Activated B cell treated with CpG ODN at 0.5 μM for 24 hours (primary cell): Measurements from ENCODE around the gene SPARC. TPM values are rescaled to one million over a fixed set of nuclear protein-coding genes. Genes with fewer than 3 reads are reported as not detected.

Experiments used
- ATAC-seq: fragments of 200-7000 bp; cut with Tn5 transposase; one replicate; pipeline ENCODE4 v1.10.0; 2021; ENCODE audit warnings: low read depth, mild to moderate bottlenecking, moderate library complexity
- CTCF ChIA-PET: fragments of 350-600 bp; sonication (Branson Sonifier 250); formaldehyde crosslinking; loops from one replicate; lab custom pipeline; 2021; ENCODE audit warnings: antibody characterized with exemption; lab: Charles Lee
- POLR2A ChIA-PET: fragments of 350-600 bp; sonication (Branson Sonifier 250); formaldehyde crosslinking; loops from one replicate; lab custom pipeline; 2021; ENCODE audit warnings: antibody characterized with exemption; lab: Charles Lee
- DNase-seq: peaks from one replicate; pipeline ENCODE4 v3.0.0; 2022
- H3K27ac Mint-ChIP-seq: one replicate; pipeline ENCODE4 v1.8.0; 2020; ENCODE audit warnings: mixed read lengths
- H3K27me3 Mint-ChIP-seq: one replicate; pipeline ENCODE4 v1.8.0; 2021; ENCODE audit warnings: mixed read lengths
- H3K36me3 Mint-ChIP-seq: one replicate; pipeline ENCODE4 v1.8.0; 2021; ENCODE audit warnings: low read depth, mixed read lengths
- H3K4me1 Mint-ChIP-seq: one replicate; pipeline ENCODE4 v1.8.0; 2021; ENCODE audit warnings: mixed read lengths
- H3K4me3 Mint-ChIP-seq: one replicate; pipeline ENCODE4 v1.8.0; 2020; ENCODE audit warnings: mild to moderate bottlenecking, mixed read lengths
- H3K9me3 Mint-ChIP-seq: one replicate; pipeline ENCODE4 v1.8.0; 2020; ENCODE audit warnings: mixed read lengths
- CTCF ChIP-seq: fragments of 200-600 bp; IDR thresholded peaks from one replicate; pipeline ENCODE4 v1.8.0; 2022; ENCODE audit warnings: antibody characterized with exemption, mild to moderate bottlenecking
- intact Hi-C: fragments of 100-400 bp; cut with micrococcal nuclease; formaldehyde crosslinking; loops from one replicate; pipeline ENCODE4 v1.15.1; 2024
- total RNA-seq: library from RNA; stranded (reverse); gene quantifications from 2 replicates; pipeline ENCODE4 v1.2.3, GENCODE V29; 2022

Gene SPARC
- total RNA-seq, 1 donor from 2014 or later = not detected

GRCh38 chr5:151679421-151680155 lies 7.1 kb downstream of the SPARC start:
- H3K4me1 Mint-ChIP-seq = no peaks in the 10 kb centered on the region
- H3K27ac Mint-ChIP-seq = no peak overlapping the region
- TF ChIP-seq CTCF = no peak
- CTCF ChIA-PET = no interaction called here
- H3K4me3 Mint-ChIP-seq = no peak overlapping the region
- intact Hi-C loops = no loop called here
- no peaks in the 10 kb centered on the region for H3K36me3 Mint-ChIP-seq
- no peak for DNase-seq
- no peaks in the 10 kb centered on the region for H3K9me3 Mint-ChIP-seq
- POLR2A ChIA-PET = interaction anchor here (0.7 kb wide), 1 partner anchor 14 kb away, joined by 9 read pairs; no protein-coding TSS in a partner anchor
- H3K27me3 Mint-ChIP-seq = peaks cover 7% of the 10 kb centered on the region
- no peak for ATAC-seq

GRCh38 chr5:151678713-151679112 lies 8.0 kb downstream of the SPARC start:
- Mint-ChIP-seq H3K4me1 (no peaks in the 10 kb centered on the region), H3K4me3 (no peak overlapping the region), H3K27ac (no peak overlapping the region), H3K36me3 (no peaks in the 10 kb centered on the region), H3K9me3 (no peaks in the 10 kb centered on the region), H3K27me3 (peaks cover 7% of the 10 kb centered on the region)
- ATAC-seq (no peak), DNase-seq (no peak)
- POLR2A ChIA-PET = no interaction called here
- TF ChIP-seq CTCF = no peak
- CTCF ChIA-PET = no interaction called here
- intact Hi-C loops = no loop called here

GRCh38 chr5:151677776-151678545 lies 8.8 kb downstream of the SPARC start:
- intact Hi-C loops = no loop called here
- DNase-seq (no peak), ATAC-seq (no peak)
- no peak for TF ChIP-seq CTCF
- no peak overlapping the region for H3K27ac Mint-ChIP-seq
- H3K9me3 Mint-ChIP-seq = no peaks in the 10 kb centered on the region
- no peaks in the 10 kb centered on the region for H3K36me3 Mint-ChIP-seq
- CTCF ChIA-PET = no interaction called here
- POLR2A ChIA-PET = no interaction called here
- H3K27me3 Mint-ChIP-seq = peaks cover 7% of the 10 kb centered on the region
- no peak overlapping the region for H3K4me3 Mint-ChIP-seq
- no peaks in the 10 kb centered on the region for H3K4me1 Mint-ChIP-seq

- Mint-ChIP-seq H3K36me3 (no peaks in the 10 kb centered on the region), H3K4me1 (no peaks in the 10 kb centered on the region), H3K27me3 (peaks cover 7% of the 10 kb centered on the region), H3K4me3 (no peak overlapping the region), H3K27ac (no peak overlapping the region), H3K9me3 (no peaks in the 10 kb centered on the region)
- POLR2A ChIA-PET = no interaction called here
- DNase-seq (no peak), ATAC-seq (no peak)
- no peak for TF ChIP-seq CTCF
- intact Hi-C loops = no loop called here
- CTCF ChIA-PET = no interaction called here
Observed at GRCh38 chr5:151676719-151677118, 10.0 kb downstream of the SPARC start.

- Mint-ChIP-seq H3K36me3 (no peaks in the 10 kb centered on the region), H3K27me3 (peaks cover 7% of the 10 kb centered on the region), H3K4me3 (no peak overlapping the region), H3K27ac (no peak overlapping the region), H3K9me3 (no peaks in the 10 kb centered on the region), H3K4me1 (no peaks in the 10 kb centered on the region)
- ChIA-PET POLR2A (no interaction called here), CTCF (no interaction called here)
- DNase-seq (no peak), ATAC-seq (no peak)
- no peak for TF ChIP-seq CTCF
- intact Hi-C loops = no loop called here
Observed at GRCh38 chr5:151676314-151676712, 10.4 kb downstream of the SPARC start.
